ENCODE results near the gene NDFIP1.

GRCh38 chr5:142131394-142131793 lies 22.8 kb downstream of the NDFIP1 start:
- TF ChIP-seq CTCF (tag by site-specific recombination; IDR thresholded peaks at IDR 0.05) (no peak), ZNF544 (tag by site-specific recombination; IDR thresholded peaks at IDR 0.05) (no peak), ZBTB11 (tag by site-specific recombination; conservative IDR thresholded peaks at IDR 0.05; ENCODE audit: low read depth) (no peak), INSM2 (tag by site-specific recombination; IDR thresholded peaks at IDR 0.05) (no peak), ZNF302 (tag by site-specific recombination; IDR thresholded peaks at IDR 0.05; ENCODE audit: low read depth) (no peak), ZIC2 (tag by site-specific recombination; IDR thresholded peaks at IDR 0.05) (no peak)

Measured in HEK293 (cell line).